Germinal center (tissue), 1 donor: Measurements from ENCODE around the gene PIK3R5.

Experiments used
- DNase-seq: peaks from one replicate; pipeline ENCODE4 v3.0.0; 2012; ENCODE audit warnings: mixed read lengths, low spot score

PIK3R5 gene

DNA sequence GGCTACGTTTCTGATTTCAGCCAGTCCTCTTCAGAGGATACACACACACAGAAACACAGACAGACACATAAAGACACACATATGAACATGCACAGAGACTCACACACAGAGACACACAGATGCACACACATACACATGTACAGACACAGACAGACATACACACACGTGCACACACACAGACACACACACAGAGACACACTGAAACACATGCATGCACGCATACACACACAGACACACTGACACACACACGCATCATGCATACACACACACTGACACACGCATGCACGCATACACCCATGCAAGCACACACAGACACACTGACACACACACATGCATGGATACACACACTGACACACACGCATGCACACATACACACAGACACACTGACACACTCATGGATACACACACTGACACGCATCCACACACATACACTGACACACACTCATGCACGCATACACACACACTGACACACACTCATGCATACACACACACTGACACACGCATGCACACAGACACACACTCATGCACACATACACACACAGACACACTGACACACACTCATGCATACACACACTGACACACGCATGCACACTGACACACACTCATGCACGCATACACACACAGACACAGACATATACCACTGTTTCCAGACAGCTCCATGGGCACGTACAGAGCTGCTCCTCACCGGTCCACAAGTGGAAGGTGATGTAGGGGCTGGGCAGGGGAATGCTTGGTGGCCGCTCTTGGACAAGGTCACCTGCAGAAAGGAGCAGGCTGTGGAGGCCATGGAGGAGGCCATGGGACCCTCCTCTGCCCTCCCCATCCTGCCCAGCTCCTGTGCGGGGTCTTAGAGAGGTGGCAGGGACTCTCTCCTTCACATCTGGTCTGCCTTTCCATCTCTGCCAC lies 136.2 kb downstream of the PIK3R5 start:
- no peak for DNase-seq
